Measurements from ENCODE around the gene PRR4. TPM values are rescaled to one million over a fixed set of nuclear protein-coding genes. Genes with fewer than 3 reads are reported as not detected.

Gene PRR4
- total and polyA plus RNA-seq, 5 donors from 2014 or later: 0.51 to 2.4 (median 1.1) TPM

DNA sequence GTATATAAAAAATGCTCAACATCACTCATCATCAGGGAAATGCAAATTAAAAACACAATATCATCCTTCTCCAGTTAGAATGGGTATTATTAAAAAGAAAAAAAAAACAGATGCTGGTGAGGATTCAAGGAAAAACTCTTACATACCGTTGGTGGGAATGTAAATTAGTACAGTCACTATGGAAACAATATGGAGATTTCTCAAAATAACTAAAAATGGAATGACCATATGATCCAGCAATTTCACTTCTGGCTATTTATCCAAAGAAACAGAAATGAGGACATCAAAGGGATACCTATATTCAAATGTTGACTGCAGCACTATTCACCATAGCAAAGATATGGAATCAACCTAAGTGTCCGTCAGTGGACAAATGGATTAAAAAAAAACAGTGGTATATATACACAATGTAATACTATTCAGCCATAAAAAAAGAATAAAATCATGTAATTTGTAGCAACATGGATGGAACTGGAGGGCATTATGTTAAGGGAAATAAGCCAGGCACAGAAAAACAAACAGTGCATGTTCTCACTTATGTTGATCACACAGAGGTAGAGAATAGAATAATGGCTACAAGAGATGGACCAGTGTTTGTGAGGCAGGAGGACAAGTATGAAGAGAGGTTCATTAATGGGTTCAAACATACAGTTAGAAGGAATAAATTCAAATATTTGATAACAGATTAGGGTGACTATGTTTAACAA is 14.4 kb upstream of the PRR4 start:
- Histone ChIP-seq H3K4me3 (ENCODE audit: low read depth, low read length) (no peak overlapping the region), H3K36me3 (ENCODE audit: control insufficient read depth, insufficient read depth, low read length) (no peaks in the 10 kb centered on the region), H3K27me3 (ENCODE audit: control insufficient read depth, insufficient read depth, low read length) (no peaks in the 10 kb centered on the region), H3K4me1 (ENCODE audit: control insufficient read depth, insufficient read depth, low read length, poor library complexity, severe bottlenecking) (no peaks in the 10 kb centered on the region), H3K27ac (ENCODE audit: insufficient read depth, low read length, poor library complexity, severe bottlenecking) (no peak overlapping the region), H3K9me3 (ENCODE audit: control insufficient read depth in 2 of 2, low read length in 2 of 2) (peaks cover 8% of the 10 kb centered on the region in 2 experiments)
- no peak for DNase-seq
- Mint-ChIP-seq H3K27ac (no peak overlapping the region), H3K4me3 (no peak overlapping the region), H3K27me3 (no peaks in the 10 kb centered on the region), H3K36me3 (peaks cover 71% of the 10 kb centered on the region), H3K4me1 (peaks cover 0 to 7% (median 1%) of the 10 kb centered on the region in 4 donors), H3K9me3 (peaks cover 0 to 48% (median 16%) of the 10 kb centered on the region in 7 donors)
- no peak for ATAC-seq (ENCODE audit: low read depth in 2 of 2)

DNA sequence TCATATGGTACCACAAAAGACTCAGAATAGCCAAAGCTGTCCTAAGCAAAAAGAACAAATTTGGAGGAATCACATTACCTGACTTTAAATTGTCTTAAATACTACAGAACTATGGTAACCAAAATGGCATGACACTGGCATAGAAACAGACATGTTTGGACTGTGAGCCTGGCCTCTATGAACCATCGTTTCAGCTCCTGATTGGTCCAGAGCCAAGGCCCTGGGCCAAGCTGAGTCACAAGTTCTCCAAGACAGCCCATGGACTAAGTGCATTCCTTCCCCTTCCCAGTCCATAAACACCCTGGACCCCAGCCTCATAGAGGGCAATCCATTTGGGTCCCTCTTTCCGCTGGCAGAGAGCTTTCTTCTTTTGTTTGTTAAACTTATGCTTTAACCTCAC is 12.1 kb upstream of the PRR4 start:
- H3K27ac ChIP-seq (ENCODE audit: insufficient read depth, low read length, poor library complexity, severe bottlenecking): no peak overlapping the region
- no peak overlapping the region for H3K4me3 ChIP-seq (ENCODE audit: low read depth, low read length)
- Mint-ChIP-seq H3K27ac (no peak overlapping the region), H3K4me3 (no peak overlapping the region), H3K9me3 (peaks cover 0 to 70% (median 19%) of the 10 kb centered on the region in 7 donors), H3K4me1 (peaks cover 0 to 3% (median under 1%) of the 10 kb centered on the region in 4 donors), H3K36me3 (peaks cover 80% of the 10 kb centered on the region), H3K27me3 (no peaks in the 10 kb centered on the region)
- ATAC-seq (ENCODE audit: low read depth in 2 of 2) (no peak), DNase-seq (no peak)
- H3K4me1 ChIP-seq (ENCODE audit: control insufficient read depth, insufficient read depth, low read length, poor library complexity, severe bottlenecking): no peaks in the 10 kb centered on the region
- peaks cover 6% of the 10 kb centered on the region for H3K36me3 ChIP-seq (ENCODE audit: control insufficient read depth, insufficient read depth, low read length)
- H3K9me3 ChIP-seq (ENCODE audit: control insufficient read depth in 2 of 2, low read length in 2 of 2): peaks cover 18 to 29% of the 10 kb centered on the region in 2 experiments
- H3K27me3 ChIP-seq (ENCODE audit: control insufficient read depth, insufficient read depth, low read length): no peaks in the 10 kb centered on the region

DNA sequence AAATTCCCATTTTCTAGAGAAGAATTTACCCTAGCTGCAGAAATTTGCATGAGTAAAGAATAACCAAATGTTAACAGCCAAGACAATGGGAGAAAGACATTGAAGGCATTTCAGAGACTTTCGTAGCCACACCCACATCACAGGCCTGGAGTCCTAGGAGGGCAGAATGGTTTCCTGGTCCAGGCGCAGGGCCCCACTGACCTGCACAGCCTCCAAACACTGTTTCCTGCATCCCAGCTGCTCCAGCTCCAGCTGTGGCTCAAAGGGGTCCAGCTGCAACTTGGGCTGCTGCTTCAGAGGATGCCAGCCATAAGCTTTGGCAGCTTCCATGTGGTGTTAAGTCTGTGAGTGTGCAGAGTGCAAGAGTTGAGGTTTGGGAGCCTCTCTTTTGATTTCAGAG is 6.5 kb upstream of the PRR4 start:
- Mint-ChIP-seq H3K9me3 (peaks cover 0 to 45% (median 17%) of the 10 kb centered on the region in 7 donors), H3K27me3 (no peaks in the 10 kb centered on the region), H3K4me3 (no peak overlapping the region), H3K36me3 (peaks cover 67% of the 10 kb centered on the region), H3K4me1 (peaks cover 0 to 27% (median 20%) of the 10 kb centered on the region in 4 donors), H3K27ac (no peak overlapping the region)
- DNase-seq (no peak), ATAC-seq (ENCODE audit: low read depth in 2 of 2) (no peak)
- Histone ChIP-seq H3K4me3 (ENCODE audit: low read depth, low read length) (no peak overlapping the region), H3K27me3 (ENCODE audit: control insufficient read depth, insufficient read depth, low read length) (no peaks in the 10 kb centered on the region), H3K27ac (ENCODE audit: insufficient read depth, low read length, poor library complexity, severe bottlenecking) (no peak overlapping the region), H3K4me1 (ENCODE audit: control insufficient read depth, insufficient read depth, low read length, poor library complexity, severe bottlenecking) (no peaks in the 10 kb centered on the region), H3K9me3 (ENCODE audit: control insufficient read depth in 2 of 2, low read length in 2 of 2) (peaks cover 10 to 34% of the 10 kb centered on the region in 2 experiments), H3K36me3 (ENCODE audit: control insufficient read depth, insufficient read depth, low read length) (peaks cover 10% of the 10 kb centered on the region)

DNA sequence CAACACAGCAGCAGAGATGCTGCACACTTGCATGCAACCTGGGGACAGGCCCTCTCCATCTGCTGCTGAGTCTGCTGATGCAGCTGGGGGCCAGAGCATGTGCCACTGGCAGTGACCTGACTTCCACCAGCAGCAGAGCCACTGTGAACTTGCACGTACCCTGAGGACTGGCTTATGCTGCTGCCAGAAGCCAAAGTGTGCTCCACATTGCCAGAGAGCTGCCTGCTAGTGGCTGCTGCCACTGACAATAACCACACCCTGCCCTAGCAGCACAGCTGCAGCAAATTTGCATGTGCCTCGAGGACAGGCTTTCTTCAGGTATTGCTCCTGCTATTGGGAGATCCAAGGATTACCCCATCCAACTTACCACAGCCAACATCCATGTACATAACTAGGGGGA is 4.5 kb upstream of the PRR4 start:
- Mint-ChIP-seq H3K27me3 (no peaks in the 10 kb centered on the region), H3K4me1 (peaks cover 0 to 41% (median 31%) of the 10 kb centered on the region in 4 donors), H3K36me3 (peaks cover 58% of the 10 kb centered on the region), H3K4me3 (no peak overlapping the region), H3K27ac (no peak overlapping the region), H3K9me3 (peaks cover 0 to 31% (median 14%) of the 10 kb centered on the region in 7 donors)
- ATAC-seq (ENCODE audit: low read depth in 2 of 2) (no peak), DNase-seq (no peak)
- peaks cover 10% of the 10 kb centered on the region for H3K36me3 ChIP-seq (ENCODE audit: control insufficient read depth, insufficient read depth, low read length)
- peaks cover 10 to 29% of the 10 kb centered on the region in 2 experiments for H3K9me3 ChIP-seq (ENCODE audit: control insufficient read depth in 2 of 2, low read length in 2 of 2)
- H3K27me3 ChIP-seq (ENCODE audit: control insufficient read depth, insufficient read depth, low read length): no peaks in the 10 kb centered on the region
- H3K4me1 ChIP-seq (ENCODE audit: control insufficient read depth, insufficient read depth, low read length, poor library complexity, severe bottlenecking): no peaks in the 10 kb centered on the region
- H3K4me3 ChIP-seq (ENCODE audit: low read depth, low read length): no peak overlapping the region
- no peak overlapping the region for H3K27ac ChIP-seq (ENCODE audit: insufficient read depth, low read length, poor library complexity, severe bottlenecking)

DNA sequence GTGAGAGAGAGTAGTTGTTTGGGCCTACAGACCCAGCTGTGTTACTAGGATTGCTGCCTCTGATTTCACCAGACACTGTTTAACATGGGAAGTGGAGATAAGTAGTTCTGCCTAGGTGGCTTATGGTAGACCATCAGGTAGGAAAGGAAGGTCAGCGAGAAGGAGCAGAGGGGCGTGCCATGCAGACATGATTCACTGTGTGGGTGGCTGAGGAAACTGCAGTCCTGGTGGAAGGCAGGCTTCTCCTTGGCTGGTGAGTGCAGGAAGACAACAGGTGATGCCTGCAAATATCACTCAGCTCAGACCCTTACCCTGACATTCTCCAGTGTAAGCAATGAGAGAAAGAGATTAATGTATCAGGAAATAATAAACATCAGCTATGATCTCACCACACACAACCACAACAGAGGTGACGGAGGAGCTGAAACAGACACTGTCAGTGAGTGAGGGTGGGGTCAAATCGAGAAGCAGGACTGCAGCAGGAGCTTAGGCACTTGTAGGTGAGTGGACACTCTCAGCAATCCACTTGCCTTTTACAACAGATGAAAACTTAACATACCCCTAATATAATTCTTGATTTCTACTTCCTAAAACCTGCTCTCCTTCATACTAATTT is 2.1 kb upstream of the PRR4 start:
- no peak for ATAC-seq (ENCODE audit: low read depth in 2 of 2)
- no peak overlapping the region for H3K4me3 Mint-ChIP-seq
- peaks cover 4% of the 10 kb centered on the region for H3K36me3 ChIP-seq (ENCODE audit: control insufficient read depth, insufficient read depth, low read length)
- H3K4me1 Mint-ChIP-seq: peaks cover 0 to 41% (median 31%) of the 10 kb centered on the region in 4 donors
- no peak for DNase-seq
- H3K9me3 Mint-ChIP-seq: peaks cover 0 to 8% (median 5%) of the 10 kb centered on the region in 7 donors
- no peaks in the 10 kb centered on the region for H3K27me3 Mint-ChIP-seq
- no peaks in the 10 kb centered on the region for H3K27me3 ChIP-seq (ENCODE audit: control insufficient read depth, insufficient read depth, low read length)
- no peak overlapping the region for H3K4me3 ChIP-seq (ENCODE audit: low read depth, low read length)
- no peak overlapping the region for H3K27ac ChIP-seq (ENCODE audit: insufficient read depth, low read length, poor library complexity, severe bottlenecking)
- H3K36me3 Mint-ChIP-seq: peaks cover 58% of the 10 kb centered on the region
- peak overlapping the region in 2 of 3 donors; percentile 26 to 69 for H3K27ac Mint-ChIP-seq
- H3K9me3 ChIP-seq (ENCODE audit: control insufficient read depth in 2 of 2, low read length in 2 of 2): peaks cover 0 to 9% of the 10 kb centered on the region in 2 experiments
- no peaks in the 10 kb centered on the region for H3K4me1 ChIP-seq (ENCODE audit: control insufficient read depth, insufficient read depth, low read length, poor library complexity, severe bottlenecking)

DNA sequence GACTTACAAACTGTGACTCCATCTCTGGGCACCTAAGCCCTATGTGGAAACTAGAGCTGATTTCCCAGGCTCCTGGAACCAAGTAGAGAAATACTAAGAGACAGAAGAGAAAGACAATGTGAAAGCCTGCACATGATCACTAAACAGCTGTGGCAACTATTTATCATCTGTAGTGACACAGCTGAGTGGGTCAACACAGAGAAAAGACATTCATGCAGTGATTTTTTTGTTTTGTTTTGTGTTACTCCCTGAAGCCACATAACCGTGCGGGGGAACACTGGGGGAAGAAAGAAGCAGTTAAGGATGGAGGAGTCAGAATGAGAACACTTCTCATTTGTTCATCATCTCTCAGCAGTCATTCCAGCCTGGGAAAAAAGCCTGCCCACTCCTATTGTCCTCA is 1.5 kb downstream of the PRR4 start:
- Mint-ChIP-seq H3K27ac (no peak overlapping the region), H3K9me3 (no peaks in the 10 kb centered on the region), H3K36me3 (peaks cover 53% of the 10 kb centered on the region), H3K4me1 (peaks cover 5 to 33% (median 25%) of the 10 kb centered on the region in 4 donors), H3K27me3 (no peaks in the 10 kb centered on the region), H3K4me3 (no peak overlapping the region)
- ATAC-seq (ENCODE audit: low read depth in 2 of 2) (no peak), DNase-seq (no peak)
- Histone ChIP-seq H3K36me3 (ENCODE audit: control insufficient read depth, insufficient read depth, low read length) (no peaks in the 10 kb centered on the region), H3K4me1 (ENCODE audit: control insufficient read depth, insufficient read depth, low read length, poor library complexity, severe bottlenecking) (no peaks in the 10 kb centered on the region), H3K4me3 (ENCODE audit: low read depth, low read length) (no peak overlapping the region), H3K27me3 (ENCODE audit: control insufficient read depth, insufficient read depth, low read length) (no peaks in the 10 kb centered on the region), H3K27ac (ENCODE audit: insufficient read depth, low read length, poor library complexity, severe bottlenecking) (no peak overlapping the region), H3K9me3 (ENCODE audit: control insufficient read depth in 2 of 2, low read length in 2 of 2) (no peaks in the 10 kb centered on the region)

DNA sequence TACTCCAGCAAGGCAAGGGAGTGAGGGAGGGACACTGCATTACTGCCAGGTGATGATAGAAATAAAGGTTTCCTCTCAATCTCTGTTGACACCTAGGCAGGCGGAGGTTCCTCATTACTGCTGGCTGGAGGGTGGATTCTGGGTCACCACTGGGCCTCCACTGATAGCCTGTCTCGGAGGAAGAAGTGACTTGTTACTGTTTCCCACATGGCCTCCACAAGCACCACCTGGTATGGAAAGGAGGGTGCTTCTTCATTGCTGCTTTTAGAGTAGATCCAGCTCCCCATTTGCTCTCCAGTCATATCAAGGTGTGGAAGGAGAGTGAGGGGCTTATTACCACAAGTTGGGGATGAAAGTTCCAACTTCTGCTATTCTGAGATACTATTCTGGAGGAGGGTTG is 6.4 kb downstream of the PRR4 start:
- no peaks in the 10 kb centered on the region for H3K27me3 Mint-ChIP-seq
- Histone ChIP-seq H3K4me1 (ENCODE audit: control insufficient read depth, insufficient read depth, low read length, poor library complexity, severe bottlenecking) (no peaks in the 10 kb centered on the region), H3K9me3 (ENCODE audit: control insufficient read depth in 2 of 2, low read length in 2 of 2) (no peaks in the 10 kb centered on the region), H3K27ac (ENCODE audit: insufficient read depth, low read length, poor library complexity, severe bottlenecking) (no peak overlapping the region), H3K27me3 (ENCODE audit: control insufficient read depth, insufficient read depth, low read length) (no peaks in the 10 kb centered on the region), H3K4me3 (ENCODE audit: low read depth, low read length) (no peak overlapping the region), H3K36me3 (ENCODE audit: control insufficient read depth, insufficient read depth, low read length) (no peaks in the 10 kb centered on the region)
- peaks cover 0 to 5% (median 0%) of the 10 kb centered on the region in 7 donors for H3K9me3 Mint-ChIP-seq
- H3K27ac Mint-ChIP-seq: no peak overlapping the region
- peaks cover 0 to 5% (median 0%) of the 10 kb centered on the region in 4 donors for H3K4me1 Mint-ChIP-seq
- H3K36me3 Mint-ChIP-seq: peaks cover 33% of the 10 kb centered on the region
- no peak for DNase-seq
- no peak overlapping the region for H3K4me3 Mint-ChIP-seq
- ATAC-seq (ENCODE audit: low read depth in 2 of 2): no peak

Measured in CD4-positive, CD25-positive, alpha-beta regulatory T cell (primary cell).